Measurements from ENCODE around the gene EFNA1.

GRCh38 chr1:155125946-155126555, 1.6 kb upstream of the EFNA1 start:
- no peak for TF ChIP-seq GATA1 (IDR thresholded peaks at IDR 0.05; ENCODE audit: low read depth, low read length)
- TF ChIP-seq POLR2A (IDR thresholded peaks at IDR 0.05; ENCODE audit: low read length), result no peak

Data from erythroblast (primary cell).